GM21786 (cell line): Measurements from ENCODE around the gene COL5A1.

Experiments used
- ATAC-seq: cut with Tn5 transposase; IDR thresholded peaks from one replicate; pipeline ENCODE4 v1.9.1; 2021; ENCODE audit not compliant: unreplicated experiment

Gene COL5A1

DNA sequence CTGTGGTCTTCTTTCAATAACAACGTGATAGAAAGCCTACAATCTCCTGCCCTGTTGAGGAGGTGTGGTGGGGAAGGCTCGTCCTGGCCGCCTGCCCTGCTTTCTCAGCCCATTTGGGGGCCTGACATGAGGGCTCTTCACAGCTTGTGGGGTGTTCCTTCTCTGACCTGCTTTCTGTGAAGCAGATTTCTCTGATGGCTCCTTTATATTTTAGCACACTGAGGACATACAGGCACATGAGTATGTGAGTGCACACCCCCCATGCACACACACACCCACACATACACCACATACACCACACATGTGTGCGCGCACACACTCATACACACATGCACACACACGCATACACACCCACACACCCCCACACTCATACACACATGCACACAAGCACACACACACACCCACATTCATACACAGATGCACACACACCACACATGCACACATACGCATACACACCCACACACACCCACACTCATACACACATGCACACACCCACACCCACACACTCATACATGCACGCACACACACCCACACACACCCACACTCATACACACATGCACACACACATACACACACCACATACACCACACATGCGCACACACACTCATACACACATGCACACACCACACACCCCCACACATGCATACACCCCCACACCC, 117.5 kb downstream of the COL5A1 start:
- ATAC-seq = no peak

DNA sequence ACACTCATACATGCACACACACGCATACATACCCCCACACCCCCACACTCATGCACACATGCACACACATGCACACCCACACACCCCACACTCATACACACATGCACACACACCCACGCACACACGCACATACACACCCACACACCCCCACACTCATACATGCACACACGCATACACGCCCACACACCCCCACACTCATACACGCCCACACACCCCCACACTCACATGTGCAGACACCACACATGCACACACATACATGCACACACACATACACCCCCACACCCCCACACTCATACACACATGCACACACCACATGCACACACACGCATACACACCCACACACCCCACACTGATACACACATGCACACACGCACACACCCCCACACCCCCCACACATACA, 118.3 kb downstream of the COL5A1 start:
- ATAC-seq = no peak

DNA sequence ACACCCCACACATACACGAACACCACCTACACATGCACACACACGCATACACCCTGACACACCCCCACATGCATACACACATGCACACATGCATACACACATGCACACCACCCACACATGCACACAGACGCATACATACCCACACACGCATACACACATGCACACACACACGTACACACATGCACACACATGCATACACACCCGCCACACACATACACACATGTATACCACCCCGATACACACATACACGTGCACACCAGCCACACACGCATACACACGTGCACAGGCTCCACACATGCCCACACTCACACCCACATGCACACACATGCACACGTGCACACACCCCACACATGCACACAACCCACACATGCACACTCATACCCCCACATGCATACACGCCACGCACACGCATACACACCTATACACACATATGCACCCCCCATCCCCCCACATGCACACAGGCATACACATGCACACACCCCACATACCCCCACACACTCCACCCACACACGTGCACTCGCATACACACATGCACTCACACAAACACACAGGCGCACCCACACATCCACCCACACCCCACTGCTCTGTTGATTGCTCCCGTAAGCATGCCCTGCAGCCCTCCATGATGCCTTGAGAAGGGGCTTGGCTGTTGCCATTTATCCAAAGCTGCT, 119.3 kb downstream of the COL5A1 start:
- no peak for ATAC-seq

DNA sequence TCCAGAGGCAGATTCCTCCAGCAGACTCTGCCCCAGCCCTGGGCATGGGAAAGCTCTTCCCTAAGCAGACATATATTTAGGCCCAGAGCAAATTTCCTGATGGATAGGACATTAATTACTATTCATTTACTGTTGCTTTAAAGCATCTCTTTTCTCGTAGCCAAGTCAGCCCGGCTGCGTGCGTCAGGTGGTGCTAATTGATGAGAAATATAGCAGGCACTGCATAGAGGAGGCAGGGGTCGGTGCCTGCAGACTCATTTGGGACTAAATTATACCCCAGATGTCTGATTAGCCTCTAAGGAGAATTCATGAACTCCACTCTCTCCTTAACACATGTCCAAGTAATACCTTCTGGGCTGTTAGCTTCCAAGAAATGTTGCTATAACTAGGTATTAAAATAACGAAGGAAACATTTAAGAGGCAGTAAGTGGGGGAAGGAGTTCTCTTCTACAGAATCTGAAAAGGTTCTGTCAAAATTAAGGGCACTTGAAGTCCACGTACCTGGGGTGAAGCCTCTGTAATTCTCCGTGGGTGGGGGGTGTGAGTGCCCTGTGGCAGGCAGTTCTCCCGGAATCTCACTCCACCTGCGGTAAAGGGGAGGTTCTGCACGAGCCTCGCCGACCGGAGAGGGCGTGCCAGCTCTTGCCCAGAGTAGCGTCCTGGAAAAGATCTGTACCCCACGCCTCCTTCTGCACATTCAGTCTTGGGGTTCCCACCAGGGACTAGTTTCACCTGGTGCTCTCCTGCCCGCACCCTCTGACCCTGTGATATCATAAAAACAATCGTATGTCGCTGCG, 123.1 kb downstream of the COL5A1 start:
- no peak for ATAC-seq

DNA sequence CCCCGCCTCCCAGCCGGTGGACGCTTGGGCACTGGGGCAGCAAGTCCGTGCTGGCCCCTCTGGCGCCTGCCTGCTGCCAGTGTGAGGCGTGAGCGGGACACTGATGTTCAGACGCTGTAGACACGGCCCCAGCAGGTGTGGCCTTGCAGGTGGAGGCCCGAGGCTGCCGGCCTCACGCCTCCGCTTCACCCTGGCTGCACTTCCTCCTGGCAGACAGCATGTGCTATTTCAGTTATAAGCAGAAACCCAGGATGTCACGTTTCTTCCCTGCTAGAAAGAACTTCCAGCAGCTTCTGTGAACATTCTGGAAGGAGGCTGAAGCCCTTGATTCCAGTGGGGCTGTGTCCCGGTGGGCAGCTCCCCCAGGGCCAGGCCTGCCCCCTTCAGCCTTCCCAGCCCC, 124.2 kb downstream of the COL5A1 start:
- ATAC-seq = no peak

DNA sequence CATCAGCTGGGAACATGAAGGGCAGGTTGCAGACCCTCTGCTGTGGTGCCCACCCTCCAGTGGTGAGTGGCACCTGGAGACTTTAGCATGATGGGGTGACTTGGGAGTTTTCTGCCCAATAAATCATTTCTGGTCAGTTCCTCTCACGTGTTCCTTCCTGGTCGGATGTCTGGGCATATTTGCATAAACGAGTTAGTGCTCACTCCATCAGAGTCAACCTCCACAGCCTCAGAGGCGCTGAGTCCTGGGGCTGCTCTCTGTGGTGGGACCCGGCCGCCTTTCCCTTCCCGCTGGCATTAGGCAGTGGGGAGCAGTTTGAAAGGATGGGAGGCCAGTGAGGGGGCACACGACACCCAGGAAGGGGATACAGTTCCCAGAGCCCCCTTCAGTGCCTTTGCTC, 125.0 kb downstream of the COL5A1 start:
- peak; percentile 48 for ATAC-seq

DNA sequence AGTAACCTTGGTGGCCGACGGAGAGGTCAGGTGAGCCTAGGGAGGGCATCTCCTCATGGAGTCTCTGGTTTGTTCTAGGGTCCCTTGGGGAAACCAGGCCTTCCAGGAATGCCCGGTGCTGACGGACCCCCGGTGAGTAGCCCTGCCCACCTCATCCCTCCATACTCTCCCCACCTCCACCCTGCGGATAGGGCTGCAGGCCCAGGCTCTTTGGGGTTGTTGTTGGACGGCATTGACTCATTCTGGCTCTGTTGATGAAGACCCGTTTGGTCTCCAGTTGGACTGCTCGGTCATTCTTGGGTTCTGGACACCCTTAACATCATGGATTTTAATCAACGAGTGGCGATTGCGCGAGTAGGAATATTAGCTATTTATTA, 126.7 kb downstream of the COL5A1 start:
- ATAC-seq = no peak

DNA sequence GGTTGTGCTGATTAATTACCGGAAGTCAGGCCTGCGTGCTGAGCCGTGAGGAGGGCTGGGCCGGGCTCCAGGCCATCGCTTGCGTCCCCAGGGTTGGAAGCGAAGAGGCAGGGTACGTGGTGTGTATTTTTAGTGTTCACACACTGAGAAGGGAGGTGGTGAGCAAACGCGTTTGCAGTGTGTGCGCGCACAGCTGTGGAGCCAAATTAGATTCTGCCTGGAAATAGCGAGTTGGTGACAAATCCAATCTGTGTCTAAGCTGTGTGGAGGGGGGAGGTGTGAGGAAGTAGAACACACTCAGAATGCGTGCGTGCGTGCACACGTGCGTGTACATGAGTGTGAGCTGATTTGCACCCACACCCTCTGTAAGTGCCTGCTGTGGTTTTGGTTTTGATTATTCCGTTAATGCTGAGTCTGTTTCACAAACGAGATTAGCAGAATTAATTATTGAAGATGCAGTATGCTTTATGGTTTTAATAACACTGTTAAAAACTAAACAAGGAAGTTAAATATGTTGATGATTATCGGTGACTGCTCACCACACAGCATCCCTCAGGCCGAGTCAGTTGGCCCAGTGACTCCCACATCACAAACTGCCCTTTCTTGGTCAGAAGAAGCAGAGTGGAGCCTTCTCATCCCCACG, 127.2 kb downstream of the COL5A1 start:
- no peak for ATAC-seq

DNA sequence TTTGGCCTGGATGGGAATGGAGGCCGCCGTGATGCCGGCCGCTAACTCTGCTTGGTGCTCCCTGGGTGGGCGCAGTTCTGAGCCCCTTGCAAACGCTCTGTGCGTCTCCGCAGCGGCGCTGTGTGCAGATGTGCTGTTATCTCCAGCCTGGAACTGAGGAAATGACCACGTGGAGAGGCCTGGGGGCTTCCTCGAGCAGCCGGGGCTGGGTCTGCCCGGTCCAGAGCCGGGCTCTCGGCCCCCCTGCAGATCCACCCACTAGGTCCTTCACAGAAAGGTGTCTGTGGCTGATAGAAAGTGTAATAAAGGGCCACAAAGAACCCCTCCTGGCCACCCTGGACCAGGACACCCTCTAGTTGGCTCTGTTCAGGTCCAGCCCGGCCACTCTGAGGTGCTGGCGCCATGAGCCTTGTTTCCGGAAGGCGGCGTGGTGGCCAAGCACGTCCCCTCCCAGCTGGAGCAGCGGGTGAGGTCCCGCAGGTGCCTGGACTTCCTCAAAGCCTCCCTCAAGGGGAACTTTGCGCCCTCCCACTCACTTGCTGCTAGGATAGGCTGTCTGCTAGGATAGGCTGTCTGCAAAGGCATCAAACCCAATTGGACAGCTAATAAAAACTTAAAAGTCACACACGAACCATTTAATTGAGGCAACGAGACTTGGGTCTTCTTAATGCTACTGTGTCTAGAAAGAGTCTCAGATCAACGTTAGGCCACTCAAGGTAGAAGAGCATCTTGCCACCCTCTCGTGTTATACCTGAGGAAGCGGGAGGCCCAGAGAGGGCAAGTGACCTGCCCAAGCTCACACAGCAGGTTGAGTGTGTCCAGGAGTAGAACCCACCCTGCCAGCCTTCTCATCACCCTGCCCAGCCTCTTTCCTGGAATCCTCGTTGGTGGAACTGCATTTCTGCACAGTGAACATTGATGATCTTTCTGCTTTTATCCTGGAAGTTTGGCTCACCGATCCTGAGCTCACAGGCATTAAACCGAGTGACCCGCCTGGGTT, 129.7 kb downstream of the COL5A1 start:
- ATAC-seq = no peak

DNA sequence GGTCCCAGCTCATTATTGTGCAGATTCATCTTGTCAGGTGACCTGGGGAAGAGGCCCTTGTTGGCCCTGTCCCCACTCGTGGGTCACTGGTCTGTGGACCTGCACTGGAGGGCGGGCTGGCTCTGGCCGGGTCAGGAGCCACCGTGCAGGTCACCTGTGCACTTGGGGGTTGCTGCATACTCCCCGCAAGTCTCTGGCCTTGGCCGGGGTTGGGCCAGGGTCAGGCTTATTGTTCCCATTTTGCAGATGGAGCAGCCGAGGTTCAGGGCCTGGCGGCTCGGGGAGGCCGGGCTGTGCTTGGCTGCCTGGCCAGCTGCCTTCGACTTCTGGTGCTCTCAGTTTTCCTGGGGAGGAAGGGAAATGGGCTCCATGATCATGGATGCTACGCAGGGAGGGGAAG, 130.7 kb downstream of the COL5A1 start:
- ATAC-seq = no peak

DNA sequence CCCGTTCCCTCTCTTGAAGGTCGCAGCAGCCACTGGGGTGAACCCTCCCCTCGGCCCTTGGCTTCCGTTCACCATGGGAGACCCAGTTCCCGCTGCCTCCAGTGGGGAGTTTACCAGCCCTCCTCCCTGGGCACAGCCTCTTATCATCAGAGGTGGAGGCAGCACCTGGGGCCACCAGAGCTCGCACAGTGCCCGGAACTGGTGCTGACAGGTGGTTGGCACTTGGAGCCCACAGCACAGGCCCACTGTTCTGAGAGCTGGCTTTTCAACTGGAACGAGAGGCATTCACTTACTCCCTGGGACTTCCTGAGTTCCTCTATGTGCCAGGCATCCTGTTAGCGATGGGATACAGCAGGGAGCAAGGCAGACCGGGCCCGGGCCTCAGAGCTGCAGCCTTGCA, 132.2 kb downstream of the COL5A1 start:
- no peak for ATAC-seq

DNA sequence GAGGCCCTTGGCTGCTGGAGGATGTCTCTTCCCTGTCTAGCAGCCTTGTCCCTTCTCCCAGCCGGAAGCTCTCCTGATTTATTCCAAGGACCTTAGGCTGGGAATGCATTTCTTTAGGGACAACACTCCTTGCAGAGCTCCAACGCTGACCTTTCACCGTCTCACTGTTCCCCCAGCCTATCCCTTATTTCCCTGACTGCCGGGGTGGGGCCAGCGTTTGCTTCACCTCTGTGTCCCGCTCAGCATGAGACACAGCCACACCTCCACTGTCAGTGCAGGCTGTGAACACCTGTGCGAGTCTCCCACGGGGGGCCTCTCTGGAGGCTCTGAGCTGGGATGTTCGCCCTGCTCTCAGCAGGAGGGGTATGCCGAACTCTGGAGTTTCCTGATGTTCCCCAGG, 132.8 kb downstream of the COL5A1 start:
- ATAC-seq = no peak

DNA sequence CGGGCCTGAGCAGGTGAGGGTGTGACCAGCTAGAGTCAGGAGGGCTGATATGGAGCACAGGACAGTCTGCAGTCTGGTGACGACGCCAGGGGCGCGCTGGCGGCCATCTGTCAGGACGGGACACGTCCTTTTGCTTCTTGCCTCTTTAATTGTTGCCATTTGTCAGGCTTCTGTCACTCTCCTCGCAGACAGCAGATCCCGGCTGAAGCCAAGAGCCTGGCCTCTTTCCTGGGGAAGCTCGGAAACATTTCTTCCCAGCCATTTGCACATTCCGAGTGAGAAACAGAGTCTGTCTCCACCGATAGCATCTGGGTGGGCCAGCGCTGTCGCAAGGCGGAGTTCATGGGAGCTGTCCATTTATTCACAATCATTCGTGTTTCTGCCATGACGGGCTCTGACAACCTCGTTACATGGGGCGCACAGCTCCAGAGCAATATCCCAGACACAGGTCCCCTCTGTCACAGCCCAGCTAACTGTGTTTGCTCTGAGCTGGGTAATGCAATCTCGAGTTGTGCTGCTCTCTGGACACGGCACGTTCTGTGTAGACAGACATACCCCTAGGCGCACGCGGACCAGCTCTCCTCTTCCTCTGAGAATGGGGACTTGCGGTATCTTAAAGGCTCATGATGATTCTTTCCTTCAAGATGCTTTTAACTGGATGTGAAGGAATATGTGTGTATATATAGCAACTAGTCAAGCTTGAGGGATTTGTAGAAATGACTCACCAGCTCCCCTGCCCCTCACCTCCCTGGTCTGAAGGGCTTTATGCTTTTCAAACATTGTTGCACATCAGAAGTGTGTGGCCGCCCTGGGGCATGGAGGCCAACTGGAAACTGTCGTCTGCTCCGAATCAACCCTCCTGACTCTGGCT, 133.7 kb downstream of the COL5A1 start:
- ATAC-seq = no peak

DNA sequence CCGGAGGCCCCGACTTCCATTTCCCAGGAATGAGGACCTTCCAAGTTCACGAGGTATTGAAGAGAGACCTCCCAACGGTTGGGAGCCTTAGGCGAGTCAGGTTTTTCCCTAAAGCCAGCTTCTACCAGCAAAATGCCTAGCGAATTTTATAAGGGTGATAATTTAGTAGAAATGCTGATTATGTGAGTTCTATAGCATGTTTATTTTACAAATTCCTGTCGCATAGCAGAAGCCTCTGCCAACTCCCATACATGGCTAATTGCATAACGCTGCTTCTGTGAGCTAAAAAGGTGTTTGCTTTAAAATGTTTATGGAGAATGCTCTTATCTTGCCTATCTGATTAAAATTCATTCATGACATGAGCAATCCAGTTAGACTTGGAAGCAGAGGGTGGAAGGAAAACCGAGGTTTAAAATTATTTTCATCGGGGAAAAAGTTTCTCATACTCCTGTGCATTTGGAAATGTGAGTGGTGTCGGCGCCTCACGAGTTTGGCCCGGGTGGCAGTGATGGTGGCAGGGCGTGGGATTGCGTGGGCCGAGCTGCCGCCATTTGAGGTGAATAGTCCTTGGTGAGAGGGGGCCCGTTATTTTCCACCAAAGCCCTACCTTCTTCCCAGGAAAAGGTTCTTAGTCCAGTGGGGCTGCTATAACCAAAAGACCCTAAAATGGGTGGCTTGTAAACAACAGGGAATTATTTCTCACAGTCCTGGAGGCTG, 134.6 kb downstream of the COL5A1 start:
- ATAC-seq = no peak

DNA sequence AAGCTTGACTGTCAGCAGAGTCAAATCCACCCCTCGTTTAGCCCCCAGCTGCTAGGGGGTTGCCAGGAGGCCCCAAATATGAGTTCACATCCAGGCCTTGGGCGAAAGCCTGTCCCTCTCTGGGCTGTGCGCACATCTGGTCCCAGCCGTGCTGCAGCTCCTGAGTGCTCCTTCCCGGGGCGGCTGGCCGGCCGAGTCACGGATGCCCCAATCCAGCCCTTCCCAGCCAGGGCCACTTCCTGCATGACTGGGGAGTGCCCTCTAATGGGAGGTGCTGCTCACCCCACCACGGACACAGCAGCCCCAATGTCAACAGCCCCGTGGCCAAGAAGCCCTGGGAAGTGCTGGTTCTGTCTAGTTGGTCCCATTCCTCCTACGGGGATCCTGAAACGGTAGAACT, 135.6 kb downstream of the COL5A1 start:
- no peak for ATAC-seq

DNA sequence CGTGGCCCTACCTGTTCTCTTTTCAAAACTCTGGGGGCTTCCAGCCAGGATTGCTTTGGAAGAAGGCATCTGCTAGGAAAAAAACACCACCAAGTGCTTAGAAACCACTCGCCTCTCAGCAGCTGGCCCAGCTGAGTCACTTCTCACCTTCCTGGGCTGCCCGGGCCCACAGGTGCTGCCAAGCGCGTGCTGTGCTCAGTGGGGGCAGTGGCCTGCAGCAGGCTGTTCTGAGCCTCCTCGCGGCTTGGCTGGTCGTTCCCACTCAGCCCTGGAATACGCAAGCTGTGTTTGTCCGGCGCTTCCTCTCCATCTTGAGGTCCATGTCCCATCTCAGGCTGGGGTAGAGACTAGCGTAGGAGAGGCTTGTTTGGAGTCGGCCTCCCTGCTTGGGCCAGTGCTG, 136.6 kb downstream of the COL5A1 start:
- no peak for ATAC-seq

DNA sequence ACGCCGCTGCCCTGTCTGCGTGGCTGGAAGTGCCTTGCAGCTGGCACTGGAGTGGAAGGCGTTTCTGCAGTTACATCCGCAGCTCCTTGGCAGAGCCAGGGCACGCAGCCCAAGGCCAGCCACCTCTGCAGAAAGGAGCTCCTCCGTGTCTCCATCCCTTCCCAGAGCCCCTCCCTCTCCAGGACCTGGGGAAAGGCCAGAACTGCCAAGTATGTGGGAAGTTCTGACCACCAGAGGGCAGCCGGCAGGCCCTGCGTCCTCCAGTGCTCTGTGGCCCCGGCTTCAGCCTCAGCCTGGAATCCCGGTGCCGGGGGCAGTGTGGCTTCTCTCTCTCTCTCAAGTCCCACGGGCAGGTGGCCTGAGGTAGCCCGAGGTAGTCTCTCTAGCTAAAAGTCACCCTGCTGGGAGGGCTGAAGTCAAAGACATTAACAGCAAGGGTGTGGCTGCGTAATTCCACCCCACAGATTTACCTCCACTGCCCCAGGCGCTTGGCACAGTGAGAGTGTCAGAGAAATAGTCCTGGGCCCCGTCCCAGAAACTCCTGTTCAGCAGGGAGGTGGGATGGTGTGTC, 137.3 kb downstream of the COL5A1 start:
- no peak for ATAC-seq

DNA sequence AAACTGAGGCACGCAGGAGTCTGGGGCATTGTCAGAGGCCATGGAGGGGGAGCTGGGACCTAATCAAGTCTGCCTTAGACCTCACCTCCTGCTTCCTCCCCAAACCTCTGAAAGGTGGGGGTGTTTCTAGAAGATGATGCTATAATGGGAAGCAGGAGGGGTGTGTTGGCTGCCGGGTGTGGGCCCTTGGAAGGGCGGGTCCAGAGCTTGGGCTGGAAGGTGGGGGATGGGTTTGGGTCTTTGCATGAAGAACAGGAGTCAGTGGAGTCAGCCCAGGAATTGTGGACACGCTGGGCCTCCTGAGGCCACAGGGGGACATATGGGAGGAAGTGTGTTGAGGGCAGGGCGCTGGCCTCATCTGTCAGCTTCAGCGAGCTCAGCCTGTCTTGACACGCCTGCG, 138.0 kb downstream of the COL5A1 start:
- ATAC-seq = no peak
